HG02678 (cell line): ENCODE data around the gene IQGAP2.
"Not testable (repeated sequence)": the region's sequence is repeated elsewhere in the genome, so short reads cannot be mapped to it uniquely, and the experiment has no call there.

Experiments
- ATAC-seq: cut with Tn5 transposase; IDR thresholded peaks from one replicate; pipeline ENCODE4 v1.9.1; 2021; ENCODE audit warnings: mild to moderate bottlenecking, moderate library complexity; ENCODE audit not compliant: unreplicated experiment

The IQGAP2 gene

GRCh38 chr5:76733049-76733417, 329.9 kb downstream of the IQGAP2 start:
- ATAC-seq: no peak

DNA sequence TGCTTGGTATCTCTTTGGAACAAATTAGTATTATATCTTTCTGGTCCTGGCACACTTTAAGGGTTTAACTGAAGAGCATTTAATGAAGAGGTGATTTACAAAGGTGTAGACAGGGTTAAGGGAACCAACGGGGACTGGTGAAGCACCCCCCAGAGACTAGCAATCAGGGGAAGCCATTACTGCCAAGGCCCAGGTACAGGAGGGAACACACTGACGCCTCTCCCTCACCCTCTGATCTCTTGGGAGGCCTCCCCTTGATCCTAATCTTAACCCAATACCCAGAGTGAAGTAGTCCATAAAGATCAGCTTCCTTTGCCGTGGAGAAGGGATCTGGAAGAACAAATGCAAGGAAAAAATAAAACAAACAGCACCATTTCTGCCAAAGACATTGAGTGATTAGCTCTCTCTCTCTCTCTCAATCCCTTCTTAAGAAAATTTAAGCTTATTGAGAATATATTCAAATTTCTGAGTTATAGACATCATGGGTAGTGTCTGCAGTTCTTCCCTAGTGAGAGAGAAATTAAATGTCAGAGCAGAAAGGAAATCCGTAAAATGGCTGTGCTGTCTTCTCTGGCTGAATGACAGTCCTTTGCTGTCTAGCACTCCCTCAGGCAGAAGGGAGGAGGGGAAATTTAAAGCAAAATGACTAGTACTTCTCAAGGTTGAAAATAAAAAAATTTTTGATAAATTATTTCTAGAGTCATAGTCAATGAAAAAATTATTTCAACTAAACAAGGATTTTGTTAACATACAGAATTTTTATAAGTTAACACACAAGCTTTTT, 332.9 kb downstream of the IQGAP2 start:
- ATAC-seq: no peak

DNA sequence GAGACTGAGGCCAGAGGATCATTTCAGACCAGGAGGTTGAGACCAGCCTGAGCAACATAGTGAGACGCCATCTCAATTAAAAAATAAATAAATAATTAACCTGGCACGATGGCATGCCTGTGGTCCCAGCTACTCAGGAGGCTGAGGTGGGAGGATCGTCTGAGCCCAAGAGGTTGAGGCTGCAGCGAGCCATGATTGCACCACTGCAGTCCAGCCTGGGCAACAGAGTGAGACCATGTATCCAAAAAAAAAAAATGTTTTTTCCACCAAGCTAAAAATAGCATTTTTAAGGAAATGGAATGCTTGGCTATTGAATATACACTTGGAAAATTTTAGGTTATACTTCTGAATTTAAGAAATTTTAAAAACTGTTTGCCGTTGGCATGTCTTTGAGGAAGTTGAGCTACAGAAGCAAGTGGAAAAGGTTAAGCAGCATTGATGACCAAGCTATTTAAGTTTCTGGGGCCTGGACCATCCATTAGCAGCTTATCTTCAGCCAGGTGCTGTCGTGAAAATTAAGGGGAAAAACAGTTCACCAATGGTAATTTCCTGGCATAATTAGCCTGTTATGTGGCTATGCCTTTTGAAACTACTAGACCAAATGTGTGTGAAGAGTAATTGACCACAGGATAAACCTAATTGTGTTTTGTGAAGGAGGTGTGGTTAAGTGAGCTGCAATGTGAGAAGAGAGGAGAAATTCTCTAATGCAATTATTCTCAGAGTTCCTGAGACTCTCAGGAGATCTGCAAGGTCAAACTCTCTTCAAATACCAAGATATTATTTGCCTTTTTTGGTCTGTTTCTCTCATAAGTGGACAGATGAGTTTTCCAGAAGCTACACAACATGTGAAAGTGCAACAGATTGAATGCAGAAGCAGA, 333.8 kb downstream of the IQGAP2 start:
- ATAC-seq: peak; percentile 34

- ATAC-seq: no peak
Observed at GRCh38 chr5:76737846-76738245, 334.8 kb downstream of the IQGAP2 start.

DNA sequence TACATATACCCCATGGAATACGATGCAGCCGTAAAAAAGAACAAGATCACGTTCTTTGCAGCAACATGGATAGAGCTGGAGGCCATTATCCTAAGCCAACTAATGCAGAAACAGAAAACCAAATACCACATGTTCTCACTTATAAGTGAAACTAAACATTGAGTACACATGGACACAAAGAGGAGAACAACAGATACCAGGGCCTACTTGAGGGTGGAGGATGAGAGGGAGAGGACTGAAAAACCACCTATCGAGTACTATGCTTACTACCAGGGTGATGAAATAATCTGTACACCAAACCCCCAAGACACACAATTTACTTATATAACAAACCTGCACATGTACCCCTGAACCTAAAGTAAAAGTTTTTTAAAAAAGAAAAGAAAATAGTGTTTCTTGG, 338.4 kb downstream of the IQGAP2 start:
- not testable (repeated sequence) for ATAC-seq

DNA sequence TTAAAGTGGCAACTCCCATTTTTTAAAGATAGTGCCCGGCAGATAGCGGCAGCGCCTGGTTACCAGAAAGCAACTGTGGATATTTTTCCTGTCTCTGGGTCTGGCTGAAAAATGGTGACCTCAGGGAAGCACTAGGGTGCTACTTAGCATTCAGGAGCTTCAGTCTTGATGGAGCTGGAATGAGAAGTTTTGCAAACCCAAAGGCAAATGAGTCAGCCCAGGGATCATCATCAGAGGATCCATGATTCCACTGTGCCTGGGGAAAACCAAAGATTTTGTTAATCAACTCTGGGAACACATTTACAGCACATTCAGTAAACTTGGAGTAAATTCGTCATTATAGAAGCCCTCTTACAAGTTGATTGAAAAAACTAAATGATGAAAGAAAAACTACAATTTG, 339.5 kb downstream of the IQGAP2 start:
- ATAC-seq: no peak

DNA sequence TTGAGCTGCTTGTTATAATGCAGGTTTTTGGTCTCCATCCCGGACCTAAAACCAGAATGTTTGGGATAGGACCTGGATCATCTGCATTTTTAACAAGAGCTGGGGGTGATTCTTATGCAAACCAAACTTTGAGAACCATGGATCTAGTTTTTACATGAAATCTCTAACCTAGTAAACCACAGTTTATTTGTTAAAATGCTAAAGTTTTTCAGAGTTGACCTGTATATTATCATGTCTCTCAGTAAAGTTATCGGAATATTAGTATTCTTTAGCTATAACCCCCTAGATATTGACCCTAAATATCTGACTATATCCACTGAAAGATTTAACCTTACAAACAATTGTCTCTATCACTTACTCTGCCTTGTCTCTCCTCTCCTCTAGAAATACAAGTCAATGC, 341.5 kb downstream of the IQGAP2 start:
- no peak for ATAC-seq

- no peak for ATAC-seq
Observed at GRCh38 chr5:76745670-76746069, 342.6 kb downstream of the IQGAP2 start.

GRCh38 chr5:76746677-76747076, 343.6 kb downstream of the IQGAP2 start:
- no peak for ATAC-seq

DNA sequence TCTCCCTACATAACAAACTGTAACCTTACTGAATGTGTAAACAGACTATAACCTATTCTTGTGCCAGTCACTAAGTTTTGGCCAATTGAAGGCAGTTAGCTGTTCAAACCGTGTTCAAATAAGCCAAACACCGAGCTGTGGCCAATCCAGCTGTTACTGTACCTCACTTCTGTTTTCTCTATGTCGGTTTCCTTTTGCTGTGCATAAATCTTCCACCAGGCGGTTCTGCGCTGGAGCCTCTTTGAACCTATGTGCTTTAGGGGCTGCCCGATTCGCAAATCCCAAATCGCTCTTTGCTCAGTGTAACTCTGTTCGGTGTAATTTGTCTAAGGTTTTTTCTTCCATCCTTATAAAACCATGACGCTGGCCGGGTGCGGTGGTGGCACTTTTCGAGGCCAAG, 344.6 kb downstream of the IQGAP2 start:
- no peak for ATAC-seq

DNA sequence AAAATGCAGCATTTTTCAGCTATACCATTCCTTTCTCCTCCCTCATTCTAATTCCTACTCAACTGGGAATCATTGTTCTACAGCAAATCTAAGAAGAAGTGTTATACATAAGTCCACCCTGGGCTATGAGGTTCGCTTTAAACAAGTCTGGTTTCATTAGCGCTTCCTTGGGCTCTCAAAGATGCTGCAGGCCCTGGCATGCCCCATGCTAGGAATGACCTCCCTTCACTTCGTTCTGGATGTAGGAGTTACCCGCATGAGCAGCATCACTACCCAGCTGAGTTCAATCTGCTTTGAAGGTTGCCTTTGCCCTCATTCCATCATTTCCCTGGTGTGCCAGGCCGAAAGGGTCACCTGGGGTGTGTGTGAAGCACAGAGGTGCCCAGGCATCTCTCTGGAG, 348.2 kb downstream of the IQGAP2 start:
- ATAC-seq: no peak

- no peak for ATAC-seq
Observed at GRCh38 chr5:76754668-76755078, 351.6 kb downstream of the IQGAP2 start.

DNA sequence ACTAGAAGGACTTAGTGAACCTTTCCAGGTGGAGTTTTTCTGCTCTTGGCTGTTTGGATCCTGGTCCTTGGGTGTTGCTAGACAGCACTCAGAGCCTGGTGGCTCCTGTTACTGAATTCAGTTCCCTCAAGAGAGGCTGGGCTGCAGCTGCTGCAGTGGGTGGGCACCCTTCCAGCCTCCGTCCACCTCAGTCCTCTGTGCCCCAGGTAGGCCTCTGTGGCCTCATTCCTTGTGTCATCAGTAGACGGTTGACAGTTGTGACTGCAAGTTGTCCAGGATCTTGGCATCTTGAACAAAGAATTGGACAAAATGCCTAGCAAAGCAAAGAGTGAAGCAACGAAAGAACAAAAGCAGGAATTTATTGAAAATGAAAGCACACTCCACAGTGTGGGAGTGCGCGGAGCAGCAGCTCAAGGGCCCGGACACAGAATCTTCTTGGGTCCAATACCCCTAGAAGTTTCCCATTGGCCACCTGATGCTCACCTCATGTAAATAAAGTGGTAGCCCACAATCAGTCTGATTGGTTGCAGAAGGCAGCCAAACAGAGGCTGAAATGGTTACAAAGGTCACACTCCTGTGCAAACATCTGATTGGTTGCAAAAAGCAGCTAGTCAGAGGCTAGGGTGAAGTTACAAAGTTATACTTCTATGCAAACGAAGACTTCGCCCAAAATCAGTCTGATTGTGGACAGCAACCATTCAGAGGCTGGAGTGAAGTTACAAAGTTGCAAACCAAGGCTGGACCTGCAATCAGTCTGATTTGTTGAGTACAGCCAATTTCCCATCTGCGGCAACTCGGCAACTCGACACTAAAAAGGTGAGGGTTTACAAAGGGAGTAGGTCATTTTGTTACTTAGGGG, 352.9 kb downstream of the IQGAP2 start:
- ATAC-seq: no peak

GRCh38 chr5:76757049-76757448, 354.0 kb downstream of the IQGAP2 start:
- no peak for ATAC-seq
